ENCODE results near the gene ARL3.
"Not testable (repeated sequence)": the region's sequence is repeated elsewhere in the genome, so short reads cannot be mapped to it uniquely, and the experiment has no call there.

Gene ARL3

DNA sequence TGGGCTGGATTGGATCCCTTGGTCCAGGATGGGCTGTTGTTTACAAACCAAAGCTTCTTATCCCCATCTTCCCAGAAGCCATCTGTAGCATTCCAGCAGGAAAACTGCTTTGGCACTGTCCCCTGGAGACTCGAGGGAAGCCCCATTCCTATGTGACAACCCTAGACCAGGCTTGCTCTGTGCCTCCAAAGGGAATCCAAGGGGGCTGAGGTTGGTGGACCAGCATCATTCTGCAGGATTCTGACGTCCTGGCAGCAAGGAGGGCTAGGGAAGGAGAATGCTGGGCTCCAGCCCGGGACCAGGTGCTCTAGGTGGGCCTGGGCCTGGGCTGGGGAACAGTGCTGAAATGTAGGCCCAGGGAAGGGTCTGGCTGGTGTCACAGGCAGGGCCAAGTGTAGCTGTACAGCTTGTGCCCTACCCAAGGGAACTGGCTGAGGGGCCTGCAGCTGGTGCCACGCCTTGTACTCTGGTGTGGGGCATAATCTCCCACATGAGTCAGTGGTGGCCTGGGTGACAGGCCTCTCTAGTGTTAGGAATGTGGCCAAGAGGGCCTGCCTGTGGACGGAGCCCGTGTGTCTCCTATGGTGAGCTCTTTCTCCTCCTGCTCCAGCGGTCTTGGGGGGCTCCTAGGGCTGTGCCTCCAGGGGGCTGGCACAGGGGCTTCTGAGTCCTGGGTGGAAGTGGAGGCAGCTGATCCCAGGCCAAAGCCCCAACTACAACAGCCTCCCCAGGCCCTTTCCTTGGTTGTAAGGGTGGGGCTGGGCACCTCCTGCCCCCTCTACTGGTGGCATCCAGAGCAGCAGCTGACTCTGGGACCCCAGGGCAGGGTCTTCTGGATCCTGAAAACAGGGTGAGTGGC is 44.8 kb downstream of the ARL3 start:
- no peak for TF ChIP-seq EZH2phosphoT487 (conservative IDR thresholded peaks at IDR 0.05; ENCODE audit: low read length)
- Histone ChIP-seq H3K9ac (ENCODE audit: low read length) (no peak overlapping the region), H3F3A (ENCODE audit: insufficient read depth) (no peaks in the 10 kb centered on the region), H4K20me1 (ENCODE audit: low read depth, low read length) (no peaks in the 10 kb centered on the region), H3K9me3 (ENCODE audit: insufficient read depth, low read length) (no peaks in the 10 kb centered on the region), H3K27ac (ENCODE audit: low read depth, low read length) (no peak overlapping the region), H3K36me3 (ENCODE audit: low read length) (no peaks in the 10 kb centered on the region), H3K27me3 (ENCODE audit: low read length) (no peaks in the 10 kb centered on the region), H2AFZ (ENCODE audit: low read depth, low read length, severe bottlenecking) (no peak overlapping the region), H3K4me3 (ENCODE audit: insufficient read depth, low read length, poor library complexity, severe bottlenecking) (no peak overlapping the region), H3K4me2 (ENCODE audit: low read depth, low read length, poor library complexity, severe bottlenecking) (no peak overlapping the region), H3K79me2 (ENCODE audit: insufficient read depth, low read length) (no peaks in the 10 kb centered on the region), H3K9me2 (replicated peaks; ENCODE audit: insufficient read depth, low read length) (no peaks in the 10 kb centered on the region)

DNA sequence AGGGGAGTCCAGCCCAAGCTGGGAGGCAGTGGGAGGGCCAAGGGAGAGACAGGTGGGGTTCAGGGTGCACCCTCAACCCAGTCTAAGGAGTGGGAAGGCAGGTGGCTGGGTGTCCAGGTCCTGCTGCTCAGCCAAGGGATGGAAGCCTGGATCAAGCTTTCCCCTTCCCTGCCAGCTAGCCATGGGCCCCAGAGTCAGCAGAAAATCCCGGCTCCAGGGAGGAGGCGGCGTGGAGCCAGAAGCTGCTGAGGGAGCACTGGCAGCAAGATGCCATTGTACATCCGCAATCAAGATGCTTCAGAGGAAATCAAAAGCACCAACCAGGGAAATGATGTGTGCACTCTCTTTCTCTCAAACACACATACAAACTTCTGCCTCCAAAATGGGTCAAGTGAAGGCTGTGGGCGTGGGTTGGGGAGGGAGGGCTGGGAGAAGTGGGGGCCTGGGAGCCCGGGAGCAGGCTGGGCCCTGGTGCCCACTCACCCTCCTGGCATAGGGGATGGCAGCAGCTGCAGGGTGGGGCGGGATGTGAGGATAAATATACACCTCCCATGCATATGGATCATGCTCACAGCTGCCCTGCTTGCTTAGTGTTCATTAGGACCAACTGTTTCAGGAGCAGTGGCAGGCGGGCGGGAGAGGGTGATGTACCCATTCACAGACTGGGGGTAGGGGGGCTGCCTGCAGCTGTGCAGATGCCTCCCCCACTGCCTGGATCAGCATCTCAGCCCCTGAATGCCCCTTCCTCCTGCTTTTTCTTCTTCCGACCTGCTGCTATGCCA is 45.7 kb downstream of the ARL3 start:
- H3K9ac ChIP-seq (ENCODE audit: low read length): no peak overlapping the region
- TF ChIP-seq EZH2phosphoT487 (conservative IDR thresholded peaks at IDR 0.05; ENCODE audit: low read length): no peak
- TF ChIP-seq, protein P1, sequence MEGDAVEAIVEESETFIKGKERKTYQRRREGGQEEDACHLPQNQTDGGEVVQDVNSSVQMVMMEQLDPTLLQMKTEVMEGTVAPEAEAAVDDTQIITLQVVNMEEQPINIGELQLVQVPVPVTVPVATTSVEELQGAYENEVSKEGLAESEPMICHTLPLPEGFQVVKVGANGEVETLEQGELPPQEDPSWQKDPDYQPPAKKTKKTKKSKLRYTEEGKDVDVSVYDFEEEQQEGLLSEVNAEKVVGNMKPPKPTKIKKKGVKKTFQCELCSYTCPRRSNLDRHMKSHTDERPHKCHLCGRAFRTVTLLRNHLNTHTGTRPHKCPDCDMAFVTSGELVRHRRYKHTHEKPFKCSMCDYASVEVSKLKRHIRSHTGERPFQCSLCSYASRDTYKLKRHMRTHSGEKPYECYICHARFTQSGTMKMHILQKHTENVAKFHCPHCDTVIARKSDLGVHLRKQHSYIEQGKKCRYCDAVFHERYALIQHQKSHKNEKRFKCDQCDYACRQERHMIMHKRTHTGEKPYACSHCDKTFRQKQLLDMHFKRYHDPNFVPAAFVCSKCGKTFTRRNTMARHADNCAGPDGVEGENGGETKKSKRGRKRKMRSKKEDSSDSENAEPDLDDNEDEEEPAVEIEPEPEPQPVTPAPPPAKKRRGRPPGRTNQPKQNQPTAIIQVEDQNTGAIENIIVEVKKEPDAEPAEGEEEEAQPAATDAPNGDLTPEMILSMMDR (IDR thresholded peaks at IDR 0.05; ENCODE audit: insufficient read depth, low read length, poor library complexity, severe bottlenecking): no peak
- H3K27ac ChIP-seq (ENCODE audit: low read depth, low read length): no peak overlapping the region

DNA sequence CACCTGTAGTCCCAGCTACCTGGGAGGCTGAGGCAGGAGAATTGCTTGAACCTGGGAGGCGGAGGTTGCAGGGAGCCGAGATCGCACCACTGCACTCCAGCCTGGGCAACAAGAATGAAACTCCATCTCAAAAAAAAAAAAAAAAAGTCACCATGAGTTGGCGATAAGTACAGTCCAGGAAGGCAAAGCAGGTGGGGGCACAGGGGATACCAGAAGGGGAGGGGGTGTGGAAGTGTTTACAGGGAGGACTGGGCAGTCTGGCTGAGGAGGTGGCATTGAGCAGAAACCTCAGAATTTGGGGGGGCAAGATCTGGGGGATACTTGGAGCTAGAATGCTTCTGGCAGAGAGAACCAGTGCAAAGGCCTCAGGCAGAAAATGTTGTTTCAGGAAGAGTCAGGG is 46.8 kb downstream of the ARL3 start:
- not testable (repeated sequence) for H3K27ac ChIP-seq (ENCODE audit: low read depth, low read length); H3K4me2 ChIP-seq (ENCODE audit: low read depth, low read length, poor library complexity, severe bottlenecking); H3K9me2 ChIP-seq (replicated peaks; ENCODE audit: insufficient read depth, low read length); H3K4me3 ChIP-seq (ENCODE audit: insufficient read depth, low read length, poor library complexity, severe bottlenecking); H4K20me1 ChIP-seq (ENCODE audit: low read depth, low read length); H2AFZ ChIP-seq (ENCODE audit: low read depth, low read length, severe bottlenecking); H3K9me3 ChIP-seq (ENCODE audit: insufficient read depth, low read length); H3K27me3 ChIP-seq (ENCODE audit: low read length); H3F3A ChIP-seq (ENCODE audit: insufficient read depth); H3K79me2 ChIP-seq (ENCODE audit: insufficient read depth, low read length); H3K9ac ChIP-seq (ENCODE audit: low read length); H3K36me3 ChIP-seq (ENCODE audit: low read length)

More for the DNA sequence above, 45.7 kb downstream of the ARL3 start:
- no peaks in the 10 kb centered on the region for H3K9me3 ChIP-seq (ENCODE audit: insufficient read depth, low read length)
- H2AFZ ChIP-seq (ENCODE audit: low read depth, low read length, severe bottlenecking): no peak overlapping the region
- H3K4me3 ChIP-seq (ENCODE audit: insufficient read depth, low read length, poor library complexity, severe bottlenecking): no peak overlapping the region
- H3K36me3 ChIP-seq (ENCODE audit: low read length): no peaks in the 10 kb centered on the region
- no peaks in the 10 kb centered on the region for H3K9me2 ChIP-seq (replicated peaks; ENCODE audit: insufficient read depth, low read length)
- no peaks in the 10 kb centered on the region for H4K20me1 ChIP-seq (ENCODE audit: low read depth, low read length)
- no peaks in the 10 kb centered on the region for H3K79me2 ChIP-seq (ENCODE audit: insufficient read depth, low read length)
- no peaks in the 10 kb centered on the region for H3F3A ChIP-seq (ENCODE audit: insufficient read depth)
- H3K4me2 ChIP-seq (ENCODE audit: low read depth, low read length, poor library complexity, severe bottlenecking): no peak overlapping the region
- H3K27me3 ChIP-seq (ENCODE audit: low read length): no peaks in the 10 kb centered on the region

DNA sequence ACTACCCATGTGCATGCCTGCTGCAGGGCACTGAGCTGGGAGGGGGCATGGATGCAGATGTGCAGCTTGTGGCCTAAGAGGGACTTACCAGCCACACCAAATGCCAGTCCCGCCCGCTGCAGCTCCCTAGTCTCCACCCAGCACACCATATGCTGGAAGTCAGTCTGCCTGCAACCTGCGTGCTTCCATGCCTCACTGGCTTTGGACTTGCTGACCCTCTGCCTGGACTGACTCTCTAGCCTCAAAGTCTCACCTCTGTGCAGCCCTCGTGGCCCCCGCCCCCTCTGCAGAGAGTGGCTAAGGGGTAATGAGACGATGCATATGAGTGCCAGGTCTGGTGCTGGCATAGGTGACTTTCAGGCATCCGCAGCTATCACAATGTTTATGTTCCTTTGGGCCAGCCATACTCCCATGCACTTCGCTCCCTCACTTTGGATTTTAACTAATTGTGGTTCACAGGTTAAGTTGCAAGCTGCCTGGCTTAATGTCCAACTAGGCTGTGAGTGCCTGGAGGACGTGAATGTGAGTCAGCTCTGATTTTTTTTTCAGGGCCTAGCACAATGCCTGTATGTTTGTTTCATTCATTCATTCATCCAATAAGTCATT is 48.2 kb downstream of the ARL3 start:
- no peak for TF ChIP-seq EZH2phosphoT487 (conservative IDR thresholded peaks at IDR 0.05; ENCODE audit: low read length)
- TF ChIP-seq, protein P1 (IDR thresholded peaks at IDR 0.05; ENCODE audit: insufficient read depth, low read length, poor library complexity, severe bottlenecking): no peak
- Histone ChIP-seq H3K79me2 (ENCODE audit: insufficient read depth, low read length) (no peaks in the 10 kb centered on the region), H3K9me2 (replicated peaks; ENCODE audit: insufficient read depth, low read length) (no peaks in the 10 kb centered on the region), H3K27ac (ENCODE audit: low read depth, low read length) (no peak overlapping the region), H3F3A (ENCODE audit: insufficient read depth) (no peaks in the 10 kb centered on the region), H3K9ac (ENCODE audit: low read length) (no peak overlapping the region), H2AFZ (ENCODE audit: low read depth, low read length, severe bottlenecking) (no peak overlapping the region), H3K9me3 (ENCODE audit: insufficient read depth, low read length) (no peaks in the 10 kb centered on the region), H3K36me3 (ENCODE audit: low read length) (no peaks in the 10 kb centered on the region), H3K4me3 (ENCODE audit: insufficient read depth, low read length, poor library complexity, severe bottlenecking) (no peak overlapping the region), H3K27me3 (ENCODE audit: low read length) (no peaks in the 10 kb centered on the region), H4K20me1 (ENCODE audit: low read depth, low read length) (no peaks in the 10 kb centered on the region), H3K4me2 (ENCODE audit: low read depth, low read length, poor library complexity, severe bottlenecking) (no peak overlapping the region)

All from SU-DHL-6 (cell line).